ENCODE data around the gene GH2. TPM values are rescaled to one million over a fixed set of nuclear protein-coding genes. Genes with fewer than 3 reads are reported as not detected.
"Not testable (repeated sequence)": the region's sequence is repeated elsewhere in the genome, so short reads cannot be mapped to it uniquely, and the experiment has no call there.

GH2 gene
- total RNA-seq, 3 donors from 2014 or later (not counting 1 experiment from before 2014, with no cell fraction given): not detected

DNA sequence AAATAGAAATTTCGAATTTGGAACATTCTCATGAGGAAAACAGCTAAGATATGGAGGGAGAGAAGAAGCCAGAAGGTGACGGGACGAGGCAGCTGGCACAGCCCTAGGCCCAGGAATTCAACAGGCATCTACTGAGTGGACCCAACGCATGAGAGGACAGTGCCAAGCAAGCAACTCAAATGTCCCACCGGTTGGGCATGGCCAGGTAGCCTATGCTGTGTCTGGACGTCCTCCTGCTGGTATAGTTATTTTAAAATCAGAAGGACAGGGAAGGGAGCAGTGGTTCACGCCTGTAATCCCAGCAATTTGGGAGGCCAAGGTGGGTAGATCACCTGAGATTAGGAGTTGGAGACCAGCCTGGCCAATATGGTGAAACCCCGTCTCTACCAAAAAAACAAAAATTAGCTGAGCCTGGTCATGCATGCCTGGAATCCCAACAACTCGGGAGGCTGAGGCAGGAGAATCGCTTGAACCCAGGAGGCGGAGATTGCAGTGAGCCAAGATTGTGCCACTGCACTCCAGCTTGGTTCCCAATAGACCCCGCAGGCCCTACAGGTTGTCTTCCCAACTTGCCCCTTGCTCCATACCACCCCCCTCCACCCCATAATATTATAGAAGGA is 34.9 kb upstream of the GH2 start:
- no peak for ATAC-seq
- peaks cover 9 to 12% of the 10 kb centered on the region in 2 donors for H3K4me1 Mint-ChIP-seq

DNA sequence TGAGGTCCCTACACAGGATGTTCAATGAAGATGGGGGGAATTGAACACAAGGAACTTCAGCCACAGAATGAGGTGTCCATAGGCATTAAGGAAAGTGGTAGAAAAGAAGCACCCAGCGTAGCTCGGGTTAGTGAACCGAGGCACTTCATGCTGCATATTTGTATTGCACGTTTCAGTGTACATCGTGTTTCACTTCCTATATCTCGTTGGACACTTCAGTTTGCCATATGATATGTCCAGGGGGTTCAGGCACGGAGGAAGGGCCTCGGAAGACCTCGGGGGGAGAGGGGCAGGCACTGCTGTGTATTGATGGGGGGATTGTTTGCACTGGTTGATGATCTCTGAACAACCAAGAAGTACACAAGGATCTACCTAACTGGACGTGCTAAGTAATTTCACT is 34.0 kb upstream of the GH2 start:
- not testable (repeated sequence) for H3K27me3 ChIP-seq (ENCODE audit: control insufficient read depth, insufficient read depth, low read length); H3K9me3 Mint-ChIP-seq; H3K27ac Mint-ChIP-seq; H3K36me3 ChIP-seq (ENCODE audit: control insufficient read depth, insufficient read depth, low read length); H3K36me3 Mint-ChIP-seq; H3K4me3 Mint-ChIP-seq; H3K27me3 Mint-ChIP-seq (ENCODE audit: low read depth in 2 of 2); DNase-seq; ATAC-seq; H3K9me3 ChIP-seq (ENCODE audit: control insufficient read depth, insufficient read depth, low read length); H3K27ac ChIP-seq (ENCODE audit: low read length); H3K4me3 ChIP-seq (ENCODE audit: low read length)
- H3K4me1 ChIP-seq (ENCODE audit: control insufficient read depth, insufficient read depth, low read length): peaks cover 15% of the 10 kb centered on the region
- H3K4me1 Mint-ChIP-seq: peaks cover 13 to 16% of the 10 kb centered on the region in 2 donors
- WGBS (ENCODE audit: insufficient coverage): 68% methylated on average over 9 of the region's 10 CpGs
- intact Hi-C loops (cut with micrococcal nuclease): loop anchor here (5.0 kb wide), 2 partner anchors 232 to 367 kb away; no protein-coding TSS in a partner anchor

More for the DNA sequence above, 34.9 kb upstream of the GH2 start:
- intact Hi-C loops (cut with micrococcal nuclease): loop anchor here (5.0 kb wide), 2 partner anchors 231 to 366 kb away; no protein-coding TSS in a partner anchor
- Mint-ChIP-seq H3K4me3 (no peak overlapping the region), H3K27me3 (ENCODE audit: low read depth in 2 of 2) (peaks cover 4 to 7% of the 10 kb centered on the region in 2 donors), H3K27ac (no peak overlapping the region), H3K36me3 (no peaks in the 10 kb centered on the region), H3K9me3 (no peaks in the 10 kb centered on the region)
- Histone ChIP-seq H3K9me3 (ENCODE audit: control insufficient read depth, insufficient read depth, low read length) (no peaks in the 10 kb centered on the region), H3K4me1 (ENCODE audit: control insufficient read depth, insufficient read depth, low read length) (peaks cover 13% of the 10 kb centered on the region), H3K27ac (ENCODE audit: low read length) (no peak overlapping the region), H3K4me3 (ENCODE audit: low read length) (no peak overlapping the region), H3K27me3 (ENCODE audit: control insufficient read depth, insufficient read depth, low read length) (no peaks in the 10 kb centered on the region), H3K36me3 (ENCODE audit: control insufficient read depth, insufficient read depth, low read length) (no peaks in the 10 kb centered on the region)
- 90% methylated on average over 12 of the region's 12 CpGs for WGBS (ENCODE audit: insufficient coverage)
- TF ChIP-seq, protein P1, sequence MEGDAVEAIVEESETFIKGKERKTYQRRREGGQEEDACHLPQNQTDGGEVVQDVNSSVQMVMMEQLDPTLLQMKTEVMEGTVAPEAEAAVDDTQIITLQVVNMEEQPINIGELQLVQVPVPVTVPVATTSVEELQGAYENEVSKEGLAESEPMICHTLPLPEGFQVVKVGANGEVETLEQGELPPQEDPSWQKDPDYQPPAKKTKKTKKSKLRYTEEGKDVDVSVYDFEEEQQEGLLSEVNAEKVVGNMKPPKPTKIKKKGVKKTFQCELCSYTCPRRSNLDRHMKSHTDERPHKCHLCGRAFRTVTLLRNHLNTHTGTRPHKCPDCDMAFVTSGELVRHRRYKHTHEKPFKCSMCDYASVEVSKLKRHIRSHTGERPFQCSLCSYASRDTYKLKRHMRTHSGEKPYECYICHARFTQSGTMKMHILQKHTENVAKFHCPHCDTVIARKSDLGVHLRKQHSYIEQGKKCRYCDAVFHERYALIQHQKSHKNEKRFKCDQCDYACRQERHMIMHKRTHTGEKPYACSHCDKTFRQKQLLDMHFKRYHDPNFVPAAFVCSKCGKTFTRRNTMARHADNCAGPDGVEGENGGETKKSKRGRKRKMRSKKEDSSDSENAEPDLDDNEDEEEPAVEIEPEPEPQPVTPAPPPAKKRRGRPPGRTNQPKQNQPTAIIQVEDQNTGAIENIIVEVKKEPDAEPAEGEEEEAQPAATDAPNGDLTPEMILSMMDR (IDR thresholded peaks at IDR 0.05): no peak
- DNase-seq: no peak

DNA sequence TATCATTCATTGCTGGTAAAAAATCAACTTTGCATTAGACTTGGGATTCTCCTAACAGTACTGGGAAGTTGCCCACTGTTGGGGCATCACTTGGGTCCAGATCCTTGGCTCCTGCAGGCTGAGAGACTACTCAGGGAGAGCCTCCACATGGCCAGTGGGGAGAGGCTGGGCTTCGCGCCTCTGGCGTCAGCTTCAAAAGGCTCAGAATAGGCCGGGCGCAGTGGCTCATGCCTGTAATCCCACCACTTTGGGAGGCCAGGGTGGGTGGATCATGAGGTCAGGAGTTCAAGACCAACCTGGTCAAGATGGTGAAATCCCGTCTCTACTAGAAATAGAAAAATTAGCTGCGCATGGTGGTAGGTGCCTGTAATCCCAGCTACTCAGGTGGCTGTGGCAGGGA is 32.7 kb upstream of the GH2 start:
- DNase-seq: no peak
- Mint-ChIP-seq H3K4me1 (peaks cover 11 to 12% of the 10 kb centered on the region in 2 donors), H3K9me3 (no peaks in the 10 kb centered on the region), H3K27me3 (ENCODE audit: low read depth in 2 of 2) (peaks cover 6 to 7% of the 10 kb centered on the region in 2 donors), H3K27ac (no peak overlapping the region), H3K36me3 (no peaks in the 10 kb centered on the region), H3K4me3 (no peak overlapping the region)
- no peak for ATAC-seq
- H3K27ac ChIP-seq (ENCODE audit: low read length): no peak overlapping the region
- no peaks in the 10 kb centered on the region for H3K27me3 ChIP-seq (ENCODE audit: control insufficient read depth, insufficient read depth, low read length)
- no peak overlapping the region for H3K4me3 ChIP-seq (ENCODE audit: low read length)
- no peaks in the 10 kb centered on the region for H3K36me3 ChIP-seq (ENCODE audit: control insufficient read depth, insufficient read depth, low read length)
- H3K9me3 ChIP-seq (ENCODE audit: control insufficient read depth, insufficient read depth, low read length): no peaks in the 10 kb centered on the region
- TF ChIP-seq, protein P1 (IDR thresholded peaks at IDR 0.05): no peak
- intact Hi-C loops (cut with micrococcal nuclease): no loop called here
- H3K4me1 ChIP-seq (ENCODE audit: control insufficient read depth, insufficient read depth, low read length): peaks cover 13% of the 10 kb centered on the region
- WGBS (ENCODE audit: insufficient coverage): 98% methylated on average over 7 of the region's 7 CpGs

DNA sequence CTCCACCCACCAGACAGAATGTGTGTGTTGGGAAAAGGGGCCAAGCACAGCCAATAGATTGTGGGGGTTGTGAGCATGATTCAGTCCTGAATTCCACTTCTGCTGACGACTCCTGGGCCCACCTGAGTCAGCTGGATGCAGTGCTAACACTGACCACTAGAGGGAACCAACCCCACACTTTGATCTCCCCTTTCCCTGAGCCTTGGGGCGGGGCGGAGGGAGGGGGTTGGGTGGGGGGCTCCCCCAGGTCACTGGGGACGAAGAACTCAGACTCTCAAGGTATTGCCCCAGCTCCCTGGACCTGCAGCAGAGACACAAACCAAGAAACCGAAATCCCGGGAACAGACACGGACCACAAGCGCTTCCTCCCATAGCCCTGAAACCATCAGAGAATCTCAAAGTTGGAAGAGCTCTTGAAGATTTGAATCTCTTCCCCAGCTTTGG is 29.9 kb upstream of the GH2 start:
- Histone ChIP-seq H3K9me3 (ENCODE audit: control insufficient read depth, insufficient read depth, low read length) (no peaks in the 10 kb centered on the region), H3K4me1 (ENCODE audit: control insufficient read depth, insufficient read depth, low read length) (peaks cover 6% of the 10 kb centered on the region), H3K4me3 (ENCODE audit: low read length) (no peak overlapping the region), H3K36me3 (ENCODE audit: control insufficient read depth, insufficient read depth, low read length) (no peaks in the 10 kb centered on the region), H3K27me3 (ENCODE audit: control insufficient read depth, insufficient read depth, low read length) (no peaks in the 10 kb centered on the region), H3K27ac (ENCODE audit: low read length) (no peak overlapping the region)
- WGBS (ENCODE audit: insufficient coverage): 68% methylated on average over 5 of the region's 8 CpGs
- no peak overlapping the region for H3K4me3 Mint-ChIP-seq
- peaks cover 0 to 5% of the 10 kb centered on the region in 2 donors for H3K27me3 Mint-ChIP-seq (ENCODE audit: low read depth in 2 of 2)
- DNase-seq: peak; percentile 60 to 83
- peaks cover 5% of the 10 kb centered on the region in 2 donors for H3K4me1 Mint-ChIP-seq
- H3K9me3 Mint-ChIP-seq: no peaks in the 10 kb centered on the region
- peak; percentile 80 to 98 (median 92) for ATAC-seq
- no peaks in the 10 kb centered on the region for H3K36me3 Mint-ChIP-seq
- H3K27ac Mint-ChIP-seq: no peak overlapping the region
- TF ChIP-seq, protein P1 (IDR thresholded peaks at IDR 0.05): peak; percentile 79
- intact Hi-C loops (cut with micrococcal nuclease): no loop called here

All from natural killer cell (primary cell).